ENCODE measurements around the gene DCDC1. TPM values are rescaled to one million over a fixed set of nuclear protein-coding genes. Genes with fewer than 3 reads are reported as not detected.

Gene DCDC1
- total RNA-seq, 4 donors from 2014 or later: 0.34 to 2.7 TPM; not detected in 2

- 60% methylated on average over 2 of the region's 2 CpGs for WGBS
Measured at GRCh38 chr11:30863209-30863608, 506.3 kb downstream of the DCDC1 start.

GRCh38 chr11:30861531-30861930 lies 508.0 kb downstream of the DCDC1 start:
- H3K36me3 ChIP-seq: no peaks in the 10 kb centered on the region
- no peaks in the 10 kb centered on the region for H3K4me1 ChIP-seq
- 67% methylated on average over 7 of the region's 7 CpGs for WGBS
- H3K4me3 ChIP-seq: no peak overlapping the region
- no peaks in the 10 kb centered on the region for H3K9me3 ChIP-seq
- TF ChIP-seq EP300 (IDR thresholded peaks at IDR 0.05) (no peak), POLR2AphosphoS5 (IDR thresholded peaks at IDR 0.05) (no peak), POLR2A (IDR thresholded peaks at IDR 0.05) (no peak), CTCF (IDR thresholded peaks at IDR 0.05) (no peak)
- no peak for DNase-seq (ENCODE audit: low spot score in 2 of 2)
- H3K27me3 ChIP-seq: no peaks in the 10 kb centered on the region
- no peak overlapping the region for H3K27ac ChIP-seq

More at GRCh38 chr11:30863209-30863608, 506.3 kb downstream of the DCDC1 start:
- Histone ChIP-seq H3K27ac (no peak overlapping the region), H3K9me3 (no peaks in the 10 kb centered on the region), H3K36me3 (no peaks in the 10 kb centered on the region), H3K27me3 (no peaks in the 10 kb centered on the region), H3K4me3 (no peak overlapping the region), H3K4me1 (no peaks in the 10 kb centered on the region)
- no peak for DNase-seq (ENCODE audit: low spot score in 2 of 2)
- TF ChIP-seq CTCF (IDR thresholded peaks at IDR 0.05) (no peak), EP300 (IDR thresholded peaks at IDR 0.05) (no peak), POLR2AphosphoS5 (IDR thresholded peaks at IDR 0.05) (no peak), POLR2A (IDR thresholded peaks at IDR 0.05) (no peak)

- WGBS: 83% methylated on average over 7 of the region's 7 CpGs
- H3K9me3 ChIP-seq: no peaks in the 10 kb centered on the region
- no peak overlapping the region for H3K27ac ChIP-seq
- no peaks in the 10 kb centered on the region for H3K4me1 ChIP-seq
- no peaks in the 10 kb centered on the region for H3K27me3 ChIP-seq
- no peaks in the 10 kb centered on the region for H3K36me3 ChIP-seq
- TF ChIP-seq POLR2AphosphoS5 (IDR thresholded peaks at IDR 0.05) (no peak), EP300 (IDR thresholded peaks at IDR 0.05) (no peak), POLR2A (IDR thresholded peaks at IDR 0.05) (no peak), CTCF (IDR thresholded peaks at IDR 0.05) (no peak)
- DNase-seq (ENCODE audit: low spot score in 2 of 2): no peak
- no peak overlapping the region for H3K4me3 ChIP-seq
Measured at GRCh38 chr11:30861064-30861463, 508.5 kb downstream of the DCDC1 start.

GRCh38 chr11:30860146-30860545 lies 509.4 kb downstream of the DCDC1 start:
- Histone ChIP-seq H3K27me3 (no peaks in the 10 kb centered on the region), H3K4me1 (no peaks in the 10 kb centered on the region), H3K4me3 (no peak overlapping the region), H3K27ac (no peak overlapping the region), H3K36me3 (no peaks in the 10 kb centered on the region), H3K9me3 (no peaks in the 10 kb centered on the region)
- TF ChIP-seq POLR2A (IDR thresholded peaks at IDR 0.05) (no peak), CTCF (IDR thresholded peaks at IDR 0.05) (no peak), EP300 (IDR thresholded peaks at IDR 0.05) (no peak), POLR2AphosphoS5 (IDR thresholded peaks at IDR 0.05) (no peak)
- WGBS: 69% methylated on average over 2 of the region's 2 CpGs
- no peak for DNase-seq (ENCODE audit: low spot score in 2 of 2)

- Histone ChIP-seq H3K4me3 (no peak overlapping the region), H3K4me1 (no peaks in the 10 kb centered on the region), H3K27me3 (no peaks in the 10 kb centered on the region), H3K9me3 (no peaks in the 10 kb centered on the region), H3K27ac (no peak overlapping the region), H3K36me3 (no peaks in the 10 kb centered on the region)
- WGBS: 57% methylated on average over 3 of the region's 3 CpGs
- DNase-seq (ENCODE audit: low spot score in 2 of 2): no peak
- TF ChIP-seq EP300 (IDR thresholded peaks at IDR 0.05) (no peak), CTCF (IDR thresholded peaks at IDR 0.05) (no peak), POLR2AphosphoS5 (IDR thresholded peaks at IDR 0.05) (no peak)
Measured at GRCh38 chr11:30859669-30860068, 509.9 kb downstream of the DCDC1 start.

Measured in suprapubic skin (tissue), 4 donors.